HG03064 (cell line): ENCODE measurements around the gene CDK4.
"Not testable (repeated sequence)": the region's sequence is repeated elsewhere in the genome, so short reads cannot be mapped to it uniquely, and the experiment has no call there.

ENCODE experiments used
- ATAC-seq: cut with Tn5 transposase; IDR thresholded peaks from one replicate; pipeline ENCODE4 v1.9.1; 2021; ENCODE audit warnings: low read depth; ENCODE audit not compliant: unreplicated experiment

CDK4 gene

DNA sequence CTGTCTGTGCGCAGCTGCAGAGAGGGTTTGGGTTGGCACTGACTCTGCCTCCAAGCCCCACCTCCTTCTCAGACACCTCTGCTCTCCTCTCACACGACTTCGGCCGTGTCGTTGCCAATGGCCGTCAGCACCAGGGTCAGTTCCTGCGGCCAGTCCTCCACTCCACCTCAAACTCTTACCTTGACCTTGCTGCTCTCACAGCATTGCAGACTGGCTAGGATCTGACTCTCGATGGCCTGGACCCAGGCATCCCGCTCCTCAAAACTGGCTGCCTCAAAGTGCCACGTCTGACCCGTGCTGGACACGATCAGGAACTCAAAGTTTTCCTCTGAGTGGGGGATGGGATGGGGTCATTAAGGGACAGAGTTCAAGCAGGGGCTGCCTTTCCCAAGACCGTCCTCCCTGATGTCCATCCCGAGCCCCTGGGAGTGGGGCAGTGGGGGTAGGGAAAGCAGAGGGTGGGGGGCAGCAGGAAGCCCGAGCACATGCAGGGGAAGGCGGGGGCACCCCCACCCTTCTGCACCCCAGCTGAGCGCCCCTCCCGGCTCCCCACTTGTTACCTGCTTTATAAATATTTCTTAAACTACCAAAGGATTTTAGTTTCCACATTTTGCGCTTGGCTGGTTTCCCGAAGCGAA lies 24.2 kb downstream of the CDK4 start:
- ATAC-seq, result no peak

DNA sequence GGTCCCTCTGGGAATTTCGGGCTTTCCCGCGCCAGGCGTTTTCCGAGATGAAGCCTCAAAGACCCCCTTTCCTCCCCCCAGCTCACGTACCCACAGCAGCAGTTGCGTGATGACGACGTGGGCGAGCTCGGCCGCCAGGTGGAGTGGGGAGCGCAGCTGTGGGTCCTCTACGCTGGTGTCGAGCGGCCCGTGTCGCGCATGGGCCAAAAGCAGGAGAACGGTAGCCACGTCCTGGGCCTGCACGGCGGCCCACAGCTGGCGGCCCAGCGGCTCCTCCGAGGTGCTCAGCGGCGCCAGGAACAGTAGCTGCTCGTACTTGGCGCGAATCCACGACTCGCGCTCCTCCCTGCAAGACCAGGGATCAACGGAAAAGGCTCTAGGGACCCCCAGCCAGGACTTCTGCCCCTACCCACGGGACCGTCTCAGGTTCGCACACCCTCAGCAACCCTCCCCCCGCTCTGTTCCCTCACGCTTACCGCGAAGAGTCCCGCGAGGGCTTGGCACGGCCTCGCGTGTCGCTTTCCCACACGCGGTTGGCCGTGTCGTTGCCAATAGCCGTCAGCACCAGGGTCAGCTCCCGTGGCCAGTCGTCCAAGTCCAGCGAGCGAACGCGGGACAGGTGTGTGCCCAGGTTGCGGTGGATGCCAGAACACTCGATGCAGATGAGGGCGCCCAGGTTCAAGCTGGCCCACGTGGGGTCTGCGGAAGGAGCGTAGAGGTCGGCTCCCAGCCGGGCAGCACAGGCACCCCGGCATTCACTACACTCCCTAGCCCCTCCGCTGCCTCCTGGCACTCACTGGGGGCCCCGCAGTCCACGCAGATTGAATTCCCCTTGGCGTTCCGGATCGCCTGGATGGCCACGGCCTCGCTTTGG lies 25.0 kb downstream of the CDK4 start:
- no peak for ATAC-seq

DNA sequence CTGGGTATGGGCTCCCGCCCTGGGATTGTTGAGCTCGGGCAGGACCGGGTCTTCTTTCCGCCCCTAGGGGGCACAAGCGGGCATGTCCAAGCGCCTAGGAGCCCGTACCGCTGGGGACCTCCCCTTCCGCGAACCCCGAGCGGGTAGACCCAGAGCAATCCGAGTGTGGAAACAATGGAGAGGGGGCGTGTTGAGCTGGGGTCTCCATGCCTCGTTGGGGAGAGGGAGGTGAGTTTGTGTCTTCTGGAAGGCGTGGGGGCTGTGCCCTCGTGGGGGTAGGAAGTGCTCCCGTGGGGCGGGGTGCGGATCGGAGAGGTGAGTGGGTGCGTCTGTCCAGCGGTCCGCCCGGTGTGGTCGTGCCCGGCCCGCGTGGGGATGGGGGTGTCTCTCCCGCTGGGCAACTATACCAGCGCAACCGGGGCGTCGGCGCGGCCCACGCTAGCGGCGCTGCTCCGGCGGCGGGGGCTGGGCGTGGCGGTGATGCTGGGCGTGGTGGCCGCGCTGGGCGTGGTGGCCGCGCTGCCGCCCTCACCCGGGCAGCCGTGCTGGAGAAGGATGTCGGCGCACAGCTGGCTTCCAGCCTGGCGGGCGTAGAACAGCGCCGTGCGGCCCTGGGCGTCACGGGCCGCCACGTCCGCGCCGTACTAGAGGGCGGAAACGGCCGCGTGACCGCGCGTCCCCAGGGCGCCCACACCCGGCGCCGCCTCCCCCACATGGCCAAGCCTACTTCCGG lies 25.8 kb downstream of the CDK4 start:
- no peak for ATAC-seq

DNA sequence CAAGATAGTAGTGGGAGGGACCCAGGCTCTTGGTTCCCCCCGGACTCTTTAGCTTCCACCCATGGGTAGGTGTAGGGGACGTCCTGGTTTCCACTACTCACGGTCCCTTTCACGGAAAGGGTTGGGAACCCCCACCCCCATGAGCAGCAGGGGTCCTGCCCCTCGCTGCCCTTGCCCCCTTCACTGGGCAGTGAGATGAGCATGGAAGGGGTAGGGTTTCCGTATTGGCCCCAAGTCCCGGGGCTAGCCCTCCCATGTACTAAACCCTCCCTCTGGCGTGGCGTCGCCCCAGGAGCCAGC lies 26.3 kb downstream of the CDK4 start:
- ATAC-seq, result no peak

DNA sequence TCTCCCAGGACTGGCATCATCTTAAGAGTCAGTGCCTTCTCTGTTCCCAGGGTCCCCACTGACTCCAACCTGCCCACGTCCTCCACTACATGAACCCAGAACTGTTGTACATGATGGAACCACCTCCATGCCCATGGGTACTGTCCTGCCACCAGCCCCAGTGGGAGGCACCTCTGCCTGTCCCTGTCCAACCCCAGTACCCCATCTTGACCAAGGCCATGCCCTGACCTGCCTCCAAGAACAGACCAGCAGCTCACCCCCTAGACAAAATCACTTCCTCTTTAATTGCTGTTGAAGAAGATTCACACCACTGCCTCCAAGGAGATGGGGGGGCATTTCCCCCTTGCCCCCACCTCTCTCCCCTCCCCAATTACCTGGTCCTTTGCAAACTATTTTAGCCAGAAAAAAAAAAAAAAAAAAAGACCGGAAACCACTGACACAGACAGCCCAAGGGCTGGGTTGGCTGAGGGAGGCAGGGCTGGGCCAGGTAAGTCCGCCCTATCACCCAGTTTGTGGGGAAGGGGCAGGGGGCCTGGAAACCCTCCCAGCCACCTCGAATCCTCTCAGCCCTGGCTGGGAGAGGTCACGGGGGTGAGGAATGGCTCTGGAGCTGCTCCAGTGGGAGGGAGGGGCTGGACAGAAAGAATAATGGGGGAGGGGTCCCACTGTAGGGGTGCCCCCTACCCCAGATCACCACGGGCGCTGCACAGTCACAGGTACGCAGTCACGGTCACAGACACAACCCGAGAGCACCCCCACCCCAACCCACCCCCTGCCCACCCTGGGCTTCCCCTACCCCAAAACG lies 27.0 kb downstream of the CDK4 start:
- no peak for ATAC-seq

DNA sequence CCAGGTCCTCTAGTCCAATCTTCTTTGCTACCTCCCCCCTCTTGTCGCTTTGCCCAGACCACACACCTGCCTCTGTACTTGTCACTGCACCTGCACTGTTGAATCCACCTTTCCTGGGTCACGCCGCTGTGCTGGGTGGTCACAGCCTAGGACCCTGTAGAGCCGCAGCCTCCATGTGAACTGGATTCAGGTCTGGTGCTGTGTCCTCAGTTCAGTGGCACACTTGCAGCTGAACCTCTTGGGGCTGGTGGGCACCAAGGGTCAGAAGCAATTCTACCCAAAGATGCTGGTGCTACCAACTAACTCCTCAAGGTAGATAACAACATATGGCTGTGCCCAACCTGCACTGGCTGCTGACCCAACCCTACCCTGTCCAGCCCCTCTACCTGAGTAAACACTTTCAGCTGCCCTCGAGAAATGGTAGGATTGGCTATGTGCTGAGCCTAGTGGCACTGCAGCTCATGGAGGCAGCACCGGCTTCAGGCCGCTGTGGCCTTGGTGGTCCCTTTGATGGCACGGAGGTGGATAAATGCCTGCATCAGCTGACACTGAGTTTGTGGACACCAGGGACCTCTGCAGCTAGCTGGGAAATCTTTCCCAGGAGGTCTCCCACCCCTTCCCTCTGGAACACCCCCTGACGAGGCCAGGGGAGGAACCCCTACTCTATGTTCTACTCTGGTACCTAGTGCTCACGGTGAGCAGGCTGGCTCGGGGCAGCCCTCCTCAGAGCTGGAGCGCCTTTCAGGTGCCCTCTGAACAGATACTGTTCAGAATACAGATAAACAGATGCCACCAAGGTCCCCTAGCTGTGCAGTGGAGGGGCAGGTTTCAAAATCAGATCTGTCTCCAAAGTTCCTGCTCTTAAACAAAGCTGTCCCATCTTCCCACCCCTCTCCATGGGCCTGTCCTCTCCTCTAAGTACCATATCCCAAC lies 27.8 kb downstream of the CDK4 start:
- no peak for ATAC-seq

DNA sequence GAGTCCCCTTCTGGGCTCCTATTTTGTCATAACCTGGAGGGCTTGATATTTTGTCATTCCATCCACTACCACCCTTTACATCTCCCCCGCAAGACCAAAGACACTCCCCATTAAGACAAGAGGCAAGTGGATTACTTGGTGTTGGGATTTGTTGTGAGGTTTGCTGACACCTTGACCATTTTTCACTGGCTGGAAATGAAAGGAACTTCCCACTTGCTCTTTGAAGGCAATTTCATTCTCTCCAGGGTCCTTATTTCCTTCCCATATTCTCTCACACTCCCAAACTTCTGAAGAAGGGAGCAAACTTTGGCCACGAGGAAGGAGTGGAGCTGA lies 28.5 kb downstream of the CDK4 start:
- no peak for ATAC-seq

DNA sequence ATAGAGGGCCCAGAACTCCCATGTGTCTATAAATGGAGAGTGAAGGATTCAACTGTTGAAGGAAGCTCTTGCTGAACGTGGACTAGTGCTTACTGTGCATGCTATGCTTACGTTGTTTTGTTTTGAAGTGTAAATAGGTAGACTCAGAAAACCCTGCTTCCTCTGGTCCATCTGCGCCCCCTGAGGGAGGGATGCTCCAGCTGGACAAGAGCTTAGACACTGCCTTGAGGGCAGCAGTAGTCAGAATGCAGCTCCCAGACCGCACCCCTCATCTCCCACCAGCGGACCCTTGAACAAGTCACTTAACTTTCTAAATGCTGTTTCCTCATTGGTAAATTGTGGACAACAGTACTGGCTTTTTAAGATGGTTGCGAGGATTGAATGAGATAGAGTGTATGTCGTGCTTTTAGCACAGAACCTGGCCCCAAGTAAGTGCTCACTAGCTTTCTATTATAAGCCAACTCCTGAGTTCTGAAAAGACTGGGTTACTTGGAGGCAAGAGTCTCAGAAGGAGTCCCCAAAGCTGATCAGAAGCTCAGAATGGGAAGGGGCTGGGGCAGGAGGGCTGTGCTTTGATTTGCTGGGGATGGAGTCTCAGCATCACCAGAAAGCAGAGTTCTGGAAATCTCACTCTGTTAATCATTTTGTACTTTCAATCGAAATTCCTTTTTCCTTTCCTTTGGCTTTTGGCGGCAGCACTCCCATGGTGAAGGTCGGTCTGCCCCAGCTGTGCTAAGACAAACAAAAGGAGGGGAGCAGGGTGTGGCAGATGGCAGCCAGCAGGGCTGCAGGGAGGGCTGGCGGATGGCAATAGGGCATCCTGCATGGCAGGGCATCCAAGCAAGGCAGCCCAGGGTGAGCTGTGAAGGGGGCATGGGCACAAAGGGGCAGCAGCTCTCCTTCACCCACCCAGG lies 29.1 kb downstream of the CDK4 start:
- no peak for ATAC-seq

DNA sequence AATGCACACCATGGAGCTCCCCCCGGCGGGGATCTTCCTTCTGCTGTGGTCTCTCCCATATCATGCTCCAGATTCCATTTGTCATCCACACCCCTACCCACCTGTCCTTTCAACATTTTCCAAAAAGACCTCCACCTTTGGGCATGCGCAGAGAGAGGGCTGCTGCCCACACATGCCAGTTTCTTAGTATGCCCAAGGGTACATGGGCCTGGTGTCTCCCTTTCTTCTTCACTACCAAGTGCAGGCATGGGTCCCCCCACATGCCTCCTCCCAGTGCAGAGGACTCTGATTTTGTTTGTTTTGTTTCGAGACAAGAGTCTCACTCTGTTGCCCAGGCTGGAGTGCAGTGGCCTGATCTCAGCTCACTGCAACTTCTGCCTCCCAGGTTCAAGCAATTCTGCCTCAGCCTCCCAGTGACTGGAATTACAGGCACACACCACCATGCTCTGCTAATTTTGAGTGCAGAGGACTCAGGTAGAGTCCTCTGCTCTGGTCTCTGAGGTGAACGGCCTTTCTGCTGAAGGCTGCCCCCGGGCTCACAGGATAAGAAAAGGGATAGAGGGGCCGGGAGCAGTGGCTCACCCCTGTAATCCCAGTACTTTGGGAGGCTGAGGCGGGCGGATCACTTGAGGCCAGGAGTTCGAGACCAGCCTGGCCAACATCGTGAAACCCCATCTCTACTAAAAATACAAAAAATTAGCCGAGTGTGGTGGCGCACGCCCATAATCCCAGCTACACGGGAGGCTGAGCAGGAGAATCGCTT lies 30.1 kb downstream of the CDK4 start:
- ATAC-seq, result not testable (repeated sequence)

DNA sequence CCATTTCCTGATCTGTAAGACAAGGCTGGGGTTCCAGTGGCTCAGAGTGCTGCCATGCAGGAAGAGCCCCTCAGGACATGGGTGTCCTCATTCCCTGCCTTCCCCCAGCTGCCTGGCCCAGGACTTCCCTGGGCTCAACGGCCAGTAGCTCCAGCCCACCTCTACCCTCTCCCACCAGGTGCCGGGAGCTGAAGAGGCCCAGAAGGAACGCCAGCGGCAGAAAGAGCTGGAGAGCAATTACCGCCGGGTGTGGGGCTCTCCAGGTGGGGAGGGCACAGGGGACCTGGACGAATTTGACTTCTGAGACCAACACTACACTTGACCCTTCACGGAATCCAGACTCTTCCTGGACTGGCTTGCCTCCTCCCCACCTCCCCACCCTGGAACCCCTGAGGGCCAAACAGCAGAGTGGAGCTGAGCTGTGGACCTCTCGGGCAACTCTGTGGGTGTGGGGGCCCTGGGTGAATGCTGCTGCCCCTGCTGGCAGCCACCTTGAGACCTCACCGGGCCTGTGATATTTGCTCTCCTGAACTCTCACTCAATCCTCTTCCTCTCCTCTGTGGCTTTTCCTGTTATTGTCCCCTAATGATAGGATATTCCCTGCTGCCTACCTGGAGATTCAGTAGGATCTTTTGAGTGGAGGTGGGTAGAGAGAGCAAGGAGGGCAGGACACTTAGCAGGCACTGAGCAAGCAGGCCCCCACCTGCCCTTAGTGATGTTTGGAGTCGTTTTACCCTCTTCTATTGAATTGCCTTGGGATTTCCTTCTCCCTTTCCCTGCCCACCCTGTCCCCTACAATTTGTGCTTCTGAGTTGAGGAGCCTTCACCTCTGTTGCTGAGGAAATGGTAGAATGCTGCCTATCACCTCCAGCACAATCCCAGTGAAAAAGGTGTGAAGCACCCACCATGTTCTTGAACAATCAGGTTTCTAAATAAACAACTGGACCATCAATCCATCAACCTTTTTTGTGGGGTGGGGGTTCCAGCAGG lies 31.2 kb downstream of the CDK4 start:
- ATAC-seq, result no peak

DNA sequence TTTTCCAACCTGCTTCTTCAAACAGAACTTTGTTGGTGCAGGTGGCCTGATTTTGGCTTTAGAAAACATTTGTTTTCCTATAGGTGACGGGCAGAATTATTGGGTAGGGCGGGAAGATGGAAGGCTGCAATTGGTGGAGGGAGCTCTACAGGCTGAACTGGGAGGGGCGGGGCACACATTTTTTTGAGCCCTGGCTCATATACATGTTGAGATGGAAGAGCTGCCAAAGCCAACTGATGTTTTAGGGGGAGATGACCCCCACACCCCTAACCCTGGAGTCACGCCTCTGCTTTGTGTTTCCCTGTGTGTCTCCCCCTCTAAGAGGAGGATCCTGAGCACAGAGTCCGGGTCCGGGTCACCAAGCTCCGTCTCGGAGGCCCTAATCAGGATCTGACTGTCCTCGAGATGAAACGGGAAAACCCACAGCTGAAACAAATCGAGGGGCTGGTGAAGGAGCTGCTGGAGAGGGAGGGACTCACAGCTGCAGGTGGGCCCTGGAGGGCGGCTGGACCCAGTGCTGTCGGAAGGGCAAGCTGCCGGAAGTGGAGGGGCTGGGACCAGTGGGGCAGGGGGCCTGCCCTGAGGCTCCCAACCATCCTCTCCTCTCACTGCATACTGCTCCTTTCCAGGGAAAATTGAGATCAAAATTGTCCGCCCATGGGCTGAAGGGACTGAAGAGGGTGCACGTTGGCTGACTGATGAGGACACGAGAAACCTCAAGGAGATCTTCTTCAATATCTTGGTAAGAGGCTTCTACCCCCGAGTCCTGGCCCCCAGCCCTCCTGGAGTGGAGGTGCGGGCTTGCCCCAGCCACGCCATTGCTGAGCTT lies 32.1 kb downstream of the CDK4 start:
- no peak for ATAC-seq

DNA sequence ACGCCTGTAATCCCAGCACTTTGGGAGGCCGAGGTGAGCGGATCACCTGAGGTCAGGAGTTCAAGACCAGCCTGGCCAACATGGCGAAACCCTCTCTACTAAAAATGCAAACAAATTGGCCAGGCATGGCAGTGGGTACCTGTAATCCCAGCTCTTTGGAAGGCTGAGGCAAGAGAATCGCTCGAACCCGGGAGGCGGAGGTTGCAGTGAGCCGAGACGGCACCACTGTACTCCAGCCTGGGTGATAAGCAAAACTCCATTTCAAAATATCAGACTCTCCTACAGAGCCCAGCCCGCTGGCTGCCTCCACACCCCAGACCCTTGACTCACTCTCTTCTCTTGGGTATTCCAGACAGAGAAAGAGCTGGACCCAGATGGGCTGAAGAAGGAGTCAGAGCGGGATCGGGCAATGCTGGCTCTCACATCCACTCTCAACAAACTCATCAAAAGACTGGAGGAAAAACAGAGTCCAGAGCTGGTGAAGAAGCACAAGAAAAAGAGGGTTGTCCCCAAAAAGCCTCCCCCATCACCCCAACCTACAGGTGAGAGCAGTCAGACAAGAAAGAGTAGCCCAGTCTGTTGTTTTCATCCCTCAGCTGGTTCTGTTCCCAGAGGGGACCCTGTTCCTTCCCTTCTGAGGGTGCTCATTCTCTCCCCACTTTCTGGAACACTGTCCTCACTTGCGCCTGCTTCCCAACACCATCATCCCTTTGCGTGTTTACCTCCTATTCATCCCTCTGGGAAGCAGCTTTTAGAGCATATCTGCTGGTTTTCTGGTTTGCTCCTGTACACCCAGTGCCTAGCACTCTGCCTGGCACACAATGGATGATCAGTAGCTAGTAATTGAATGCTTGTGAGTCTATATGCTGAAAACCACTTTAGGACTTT lies 33.2 kb downstream of the CDK4 start:
- no peak for ATAC-seq

DNA sequence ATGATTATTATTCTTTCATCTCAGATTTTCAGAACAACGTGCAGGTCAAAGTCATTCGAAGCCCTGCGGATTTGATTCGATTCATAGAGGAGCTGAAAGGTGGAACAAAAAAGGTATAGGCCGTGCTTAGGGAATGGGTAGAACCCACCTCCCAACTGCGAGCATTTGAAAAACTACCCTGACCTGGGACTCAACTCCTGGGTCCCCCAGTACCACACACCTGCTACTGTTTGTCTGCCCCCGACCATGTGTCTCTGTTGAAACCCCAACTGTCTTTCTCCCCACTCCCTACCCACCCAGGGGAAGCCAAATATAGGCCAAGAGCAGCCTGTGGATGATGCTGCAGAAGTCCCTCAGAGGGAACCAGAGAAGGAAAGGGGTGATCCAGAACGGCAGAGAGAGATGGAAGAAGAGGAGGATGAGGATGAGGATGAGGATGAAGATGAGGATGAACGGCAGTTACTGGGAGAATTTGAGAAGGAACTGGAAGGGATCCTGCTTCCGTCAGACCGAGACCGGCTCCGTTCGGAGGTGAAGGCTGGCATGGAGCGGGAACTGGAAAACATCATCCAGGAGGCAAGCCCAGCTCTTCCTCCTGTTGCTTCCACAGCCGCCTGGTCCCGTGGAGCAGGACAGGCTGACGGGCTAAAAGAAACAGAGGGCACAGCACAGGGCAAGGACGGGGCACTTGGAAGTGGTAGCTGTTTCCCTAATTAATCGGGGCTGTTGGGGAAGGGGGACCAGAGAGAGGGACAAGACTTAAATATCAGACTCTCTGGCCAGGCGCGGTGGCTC lies 34.1 kb downstream of the CDK4 start:
- ATAC-seq, result no peak

DNA sequence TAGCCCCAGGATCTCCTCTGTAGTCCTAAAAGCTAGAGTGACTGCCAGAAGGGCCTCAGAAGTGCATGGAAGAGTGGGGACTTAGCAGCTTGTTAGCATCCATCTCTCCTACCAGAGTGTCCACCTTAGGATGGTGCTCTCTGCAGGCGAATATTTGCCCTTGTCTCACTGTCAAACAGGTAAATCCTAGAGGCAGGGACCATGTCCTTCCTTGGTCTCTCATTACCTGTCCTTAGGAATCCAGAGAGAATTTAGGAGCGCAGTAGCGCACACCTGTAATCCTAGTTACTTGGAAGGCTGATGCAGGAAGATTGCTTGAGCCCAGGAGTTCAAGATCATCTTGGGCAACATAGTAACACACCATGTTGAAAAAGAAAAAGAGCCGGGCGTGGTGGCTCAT lies 35.0 kb downstream of the CDK4 start:
- no peak for ATAC-seq
